Glutamatergic neuron (in vitro differentiated cells): Measurements from ENCODE around the gene GFOD1. TPM values are rescaled to one million over a fixed set of nuclear protein-coding genes. Genes with fewer than 3 reads are reported as not detected.

Experiments
- DNase-seq: peaks from one replicate; pipeline ENCODE4 v3.0.0; 2022
- H3K27ac Mint-ChIP-seq: one replicate; pipeline ENCODE4 v1.8.0; 2020; ENCODE audit warnings: mild to moderate bottlenecking, mixed read lengths, inconsistent platforms; ENCODE audit not compliant: unreplicated experiment
- H3K27me3 Mint-ChIP-seq: one replicate; pipeline ENCODE4 v1.8.0; 2020; ENCODE audit warnings: mild to moderate bottlenecking, moderate library complexity, mixed read lengths, inconsistent platforms; ENCODE audit not compliant: unreplicated experiment
- H3K36me3 Mint-ChIP-seq: one replicate; pipeline ENCODE4 v1.8.0; 2020; ENCODE audit warnings: mild to moderate bottlenecking, mixed read lengths, inconsistent platforms; ENCODE audit not compliant: unreplicated experiment
- H3K4me1 Mint-ChIP-seq: one replicate; pipeline ENCODE4 v1.8.0; 2020; ENCODE audit warnings: mild to moderate bottlenecking, low read depth, mixed read lengths, inconsistent platforms; ENCODE audit not compliant: unreplicated experiment
- H3K4me3 Mint-ChIP-seq: one replicate; pipeline ENCODE4 v1.8.0; 2020; ENCODE audit warnings: mild to moderate bottlenecking, mixed read lengths, inconsistent platforms; ENCODE audit not compliant: unreplicated experiment
- H3K9me3 Mint-ChIP-seq: one replicate; pipeline ENCODE4 v1.8.0; 2020; ENCODE audit warnings: mild to moderate bottlenecking, moderate library complexity, mixed read lengths, inconsistent platforms; ENCODE audit not compliant: unreplicated experiment
- CTCF ChIP-seq: fragments of 200-600 bp; sonication (generic); IDR thresholded peaks from one replicate; pipeline ENCODE4 v1.5.0; 2021; ENCODE audit not compliant: partially characterized antibody, unreplicated experiment
- total RNA-seq: library from RNA; stranded (reverse); fragmentation: NEBNext Ultra II Directional; extraction: Animal tissue kit (Norgen Biotek cat#: 25700); gene quantifications from one replicate; pipeline ENCODE4 v1.2.1, GENCODE V29; 2021; ENCODE audit not compliant: unreplicated experiment

The GFOD1 gene
- total RNA-seq, 1 donor from 2014 or later = 4.1 TPM

- DNase-seq = no peak
- no peaks in the 10 kb centered on the region for H3K4me1 Mint-ChIP-seq
- peaks cover 4% of the 10 kb centered on the region for H3K36me3 Mint-ChIP-seq
- no peak overlapping the region for H3K4me3 Mint-ChIP-seq
- H3K27ac Mint-ChIP-seq = no peak overlapping the region
- TF ChIP-seq CTCF = no peak
- H3K27me3 Mint-ChIP-seq = no peaks in the 10 kb centered on the region
- H3K9me3 Mint-ChIP-seq = no peaks in the 10 kb centered on the region
Measured at GRCh38 chr6:13427801-13428582, 59.4 kb downstream of the GFOD1 start.

GRCh38 chr6:13427316-13427715, 60.1 kb downstream of the GFOD1 start:
- Mint-ChIP-seq H3K27ac (no peak overlapping the region), H3K4me1 (no peaks in the 10 kb centered on the region), H3K4me3 (no peak overlapping the region), H3K36me3 (peaks cover 4% of the 10 kb centered on the region), H3K27me3 (no peaks in the 10 kb centered on the region), H3K9me3 (no peaks in the 10 kb centered on the region)
- no peak for DNase-seq
- no peak for TF ChIP-seq CTCF

- H3K4me3 Mint-ChIP-seq = no peak overlapping the region
- H3K9me3 Mint-ChIP-seq = no peaks in the 10 kb centered on the region
- H3K27ac Mint-ChIP-seq = no peak overlapping the region
- DNase-seq = no peak
- H3K36me3 Mint-ChIP-seq = peaks cover 4% of the 10 kb centered on the region
- H3K4me1 Mint-ChIP-seq = peaks cover 8% of the 10 kb centered on the region
- TF ChIP-seq CTCF = no peak
- peaks cover 2% of the 10 kb centered on the region for H3K27me3 Mint-ChIP-seq
Measured at GRCh38 chr6:13425943-13426931, 61.2 kb downstream of the GFOD1 start.

GRCh38 chr6:13425270-13425873, 62.0 kb downstream of the GFOD1 start:
- peaks cover 8% of the 10 kb centered on the region for H3K4me1 Mint-ChIP-seq
- no peak for TF ChIP-seq CTCF
- H3K36me3 Mint-ChIP-seq = peaks cover 4% of the 10 kb centered on the region
- peaks cover 2% of the 10 kb centered on the region for H3K27me3 Mint-ChIP-seq
- H3K4me3 Mint-ChIP-seq = no peak overlapping the region
- no peaks in the 10 kb centered on the region for H3K9me3 Mint-ChIP-seq
- no peak for DNase-seq
- H3K27ac Mint-ChIP-seq = no peak overlapping the region
